ENCODE measurements around the gene CYP4F22.
"Not testable (repeated sequence)": the region's sequence is repeated elsewhere in the genome, so short reads cannot be mapped to it uniquely, and the experiment has no call there.

Gene CYP4F22

GRCh38 chr19:15495151-15495550, 13.2 kb upstream of the CYP4F22 start:
- DNase-seq = no peak

GRCh38 chr19:15498156-15498858, 10.0 kb upstream of the CYP4F22 start:
- DNase-seq = no peak

- no peak for DNase-seq
Observed at GRCh38 chr19:15498910-15499309, 9.4 kb upstream of the CYP4F22 start.

GRCh38 chr19:15501596-15501995, 6.7 kb upstream of the CYP4F22 start:
- DNase-seq = no peak

- DNase-seq = no peak
Observed at GRCh38 chr19:15502264-15502663, 6.1 kb upstream of the CYP4F22 start.

GRCh38 chr19:15506074-15506571, 2.2 kb upstream of the CYP4F22 start:
- DNase-seq = no peak

GRCh38 chr19:15507068-15508034, 974 bp upstream of the CYP4F22 start:
- no peak for DNase-seq

- DNase-seq = no peak
Observed at GRCh38 chr19:15511671-15512424, 3.5 kb downstream of the CYP4F22 start.

- not testable (repeated sequence) for DNase-seq
Observed at GRCh38 chr19:15515227-15515625, 6.9 kb downstream of the CYP4F22 start.

DNA sequence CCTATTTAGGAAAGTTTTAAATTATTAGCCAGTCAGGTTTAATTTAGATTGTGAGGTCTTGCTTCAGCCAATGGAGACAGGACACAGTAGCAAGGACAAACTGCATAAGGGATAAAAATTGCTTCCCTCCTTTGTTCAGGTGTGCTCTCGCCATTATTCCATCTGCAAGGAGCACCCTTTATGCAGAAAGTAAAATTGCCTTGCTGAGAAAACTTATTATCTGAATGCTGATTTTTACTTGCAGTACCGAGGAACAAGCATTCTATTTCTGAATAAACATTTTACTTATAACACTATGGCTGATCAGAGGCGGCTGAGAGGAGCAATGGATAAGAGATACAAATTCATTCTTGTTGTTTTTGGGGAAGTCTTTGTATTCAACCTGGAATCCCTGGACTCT, 8.0 kb downstream of the CYP4F22 start:
- no peak for DNase-seq

- no peak for DNase-seq
Observed at GRCh38 chr19:15517778-15518177, 9.5 kb downstream of the CYP4F22 start.

DNA sequence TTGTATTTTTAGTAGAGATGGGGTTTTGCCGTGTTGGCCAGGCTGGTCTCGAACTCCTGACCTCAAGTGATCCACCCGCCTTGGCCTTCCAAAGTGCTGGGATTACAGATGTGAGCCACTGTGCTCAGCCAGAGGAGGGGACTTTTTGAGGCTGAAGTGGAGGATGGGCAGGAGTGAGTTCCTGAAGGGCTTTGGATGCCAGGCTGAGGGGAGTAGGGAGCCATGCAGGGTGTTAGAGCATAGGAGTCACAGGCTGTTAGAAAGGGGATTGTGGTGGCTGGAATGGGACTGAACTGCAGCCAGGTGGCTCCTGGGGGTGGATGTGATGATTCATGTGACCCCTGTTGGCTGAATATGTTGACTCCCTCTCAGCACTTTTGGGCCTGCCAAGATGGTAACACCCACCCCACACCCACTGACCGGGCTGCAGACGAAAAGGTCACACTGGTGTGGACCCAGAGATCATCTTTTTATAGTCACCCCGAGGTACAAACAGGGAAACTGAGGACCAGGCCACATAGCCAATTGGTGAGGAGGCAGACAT, 11.2 kb downstream of the CYP4F22 start:
- no peak for DNase-seq

- no peak for DNase-seq
Observed at GRCh38 chr19:15524781-15525180, 16.5 kb downstream of the CYP4F22 start.

DNA sequence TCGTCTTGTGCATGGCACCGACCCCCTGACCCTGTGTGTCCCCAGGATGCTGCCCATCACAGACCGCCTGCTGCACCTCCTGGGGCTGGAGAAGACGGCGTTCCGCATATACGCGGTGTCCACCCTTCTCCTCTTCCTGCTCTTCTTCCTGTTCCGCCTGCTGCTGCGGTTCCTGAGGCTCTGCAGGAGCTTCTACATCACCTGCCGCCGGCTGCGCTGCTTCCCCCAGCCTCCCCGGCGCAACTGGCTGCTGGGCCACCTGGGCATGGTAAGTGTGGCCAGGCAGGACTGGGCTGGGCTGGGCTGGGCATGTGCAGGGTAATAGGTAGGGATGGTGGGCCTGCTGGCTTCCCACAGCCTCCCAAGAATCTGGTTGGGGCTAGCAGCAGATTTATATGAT, 17.0 kb downstream of the CYP4F22 start:
- DNase-seq = no peak

- DNase-seq = no peak
Observed at GRCh38 chr19:15526408-15526807, 18.1 kb downstream of the CYP4F22 start.

- DNase-seq = no peak
Observed at GRCh38 chr19:15527705-15528104, 19.4 kb downstream of the CYP4F22 start.

DNA sequence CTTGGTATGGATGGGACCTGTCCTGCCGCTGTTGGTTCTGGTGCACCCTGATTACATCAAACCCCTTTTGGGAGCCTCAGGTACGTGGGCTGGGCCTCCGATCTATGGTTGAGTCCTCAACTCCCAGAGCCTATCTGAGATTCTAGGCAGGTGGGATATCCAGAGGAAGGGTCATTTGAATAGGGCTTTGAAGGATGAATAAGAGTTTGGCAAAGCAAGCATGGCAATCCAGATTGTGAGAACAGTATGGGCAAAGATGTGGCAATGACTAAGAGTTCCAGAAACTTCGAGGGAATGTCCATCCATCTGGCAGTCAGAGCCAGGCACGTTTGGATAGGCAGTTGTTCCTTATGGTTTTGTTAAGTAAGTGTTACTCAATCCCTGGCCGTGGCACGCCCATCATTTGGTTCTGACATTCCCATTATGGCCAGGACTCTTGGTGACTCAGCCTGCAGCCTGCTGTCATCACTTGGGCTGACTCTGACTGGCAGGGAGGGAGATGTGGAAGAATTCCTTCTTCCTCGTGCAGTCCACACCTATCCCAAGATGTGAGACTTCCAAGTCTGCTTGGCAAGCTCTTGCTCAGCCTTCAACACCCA, 21.5 kb downstream of the CYP4F22 start:
- no peak for DNase-seq

DNA sequence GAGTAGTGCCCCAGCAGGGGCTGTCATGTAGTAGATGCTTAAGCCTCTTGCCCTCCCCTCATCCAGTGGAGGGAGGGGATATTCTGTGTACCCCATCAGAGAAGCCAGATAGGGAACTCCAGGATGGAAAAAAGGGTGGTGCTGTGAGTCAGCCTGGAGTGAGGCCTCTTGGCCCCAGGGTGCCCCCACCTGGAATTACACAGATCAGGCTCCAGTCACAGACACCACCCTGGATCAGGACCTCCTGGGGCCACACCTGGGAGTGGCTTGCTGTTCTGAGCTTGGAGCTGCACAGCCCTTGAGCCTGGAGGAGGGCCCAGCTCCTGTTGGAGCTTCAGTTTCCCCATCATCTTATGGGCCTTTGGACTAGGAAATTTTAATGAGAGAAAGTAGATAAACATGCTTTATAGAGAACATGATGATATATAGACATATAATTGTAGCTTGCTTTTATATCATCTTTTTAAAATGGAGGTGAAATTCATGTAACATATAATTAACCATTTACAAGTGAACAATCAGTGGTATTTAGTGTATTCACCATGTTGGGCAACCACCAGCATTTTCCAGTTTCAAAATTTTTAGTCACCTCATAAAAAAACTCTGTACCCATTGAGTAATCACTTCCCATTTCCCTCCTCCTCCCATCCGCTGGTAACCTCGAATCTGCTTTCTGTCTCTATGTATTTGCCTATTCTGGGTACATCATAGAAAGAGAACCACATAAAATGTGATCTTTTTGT, 24.6 kb downstream of the CYP4F22 start:
- DNase-seq = no peak

GRCh38 chr19:15533522-15533830, 25.2 kb downstream of the CYP4F22 start:
- not testable (repeated sequence) for DNase-seq

- no peak for DNase-seq
Observed at GRCh38 chr19:15534957-15535864, 26.9 kb downstream of the CYP4F22 start.

DNA sequence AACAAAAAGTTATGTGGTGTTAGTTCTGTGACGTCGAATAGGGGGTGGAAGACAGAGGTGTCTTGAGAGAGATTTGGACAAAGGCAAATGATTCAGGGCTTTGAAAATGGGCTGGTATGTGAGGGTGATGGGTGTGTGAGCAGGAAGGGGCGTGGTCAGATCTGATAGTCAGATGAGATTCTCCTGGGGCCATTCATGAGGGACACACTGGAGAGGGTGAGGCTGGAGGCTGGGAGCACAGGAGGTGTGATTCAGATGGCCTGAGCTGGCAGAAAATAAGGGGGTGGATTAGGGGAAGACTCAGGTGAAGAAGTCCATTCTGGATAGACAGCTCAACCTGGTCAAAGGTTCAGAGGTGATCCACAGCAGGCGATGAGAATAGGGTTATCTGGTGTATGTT, 28.0 kb downstream of the CYP4F22 start:
- no peak for DNase-seq

Data from NCI-H510A (cell line).